ENCODE results near the gene NQO2. TPM values are rescaled to one million over a fixed set of nuclear protein-coding genes. Genes with fewer than 3 reads are reported as not detected.

Gene NQO2
- total and polyA plus RNA-seq, 2 of the 13 experiments (the other 11 are each of a cell fraction or from before 2014, with no cell fraction given): 32.2 to 56.5 TPM

DNA sequence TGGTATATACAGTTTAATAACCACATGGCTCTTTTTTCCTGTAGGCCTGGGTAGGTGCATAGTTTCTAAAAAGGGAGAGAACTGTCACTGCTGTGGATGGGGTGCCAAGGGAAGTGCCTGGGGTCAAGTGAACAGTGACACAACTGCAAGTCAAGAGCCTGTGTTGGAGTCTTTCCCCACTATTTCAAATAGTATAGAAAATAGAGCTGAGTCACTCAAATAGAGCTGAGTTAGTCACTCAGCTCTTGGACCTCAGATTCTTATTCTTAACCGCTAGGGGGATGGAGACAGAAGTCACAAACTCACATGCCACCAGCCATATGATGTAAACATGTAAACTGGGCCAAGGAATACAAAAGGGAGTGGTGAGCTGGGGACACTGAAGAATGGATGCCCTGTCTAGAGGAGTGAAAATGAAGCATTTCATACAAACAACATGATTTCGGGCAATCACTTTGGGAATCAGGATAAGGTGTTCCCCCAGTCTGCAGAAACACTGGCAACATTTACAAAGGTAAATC, 2.1 kb downstream of the NQO2 start (continued):
- TF ChIP-seq NCOR1 (IDR thresholded peaks at IDR 0.05; ENCODE audit: borderline replicate concordance, low read length): no peak
- no peak for TF ChIP-seq DRAP1 (CRISPR knock-in tag; IDR thresholded peaks at IDR 0.05)
- no peak for TF ChIP-seq CREBL2 (CRISPR knock-in tag; IDR thresholded peaks at IDR 0.05; ENCODE audit: borderline replicate concordance)
- no peak for TF ChIP-seq ZNF556 (CRISPR knock-in tag; IDR thresholded peaks at IDR 0.05; ENCODE audit: borderline replicate concordance)
- TF ChIP-seq ISL2 (CRISPR knock-in tag; IDR thresholded peaks at IDR 0.05): no peak
- no peak for TF ChIP-seq IKZF4 (CRISPR knock-in tag; IDR thresholded peaks at IDR 0.05; ENCODE audit: borderline replicate concordance, low read depth, not compliant biosample characterization)
- no peak for TF ChIP-seq BRCA1 (CRISPR knock-in tag; IDR thresholded peaks at IDR 0.05)
- no peak for TF ChIP-seq ATAD3A (CRISPR knock-in tag; IDR thresholded peaks at IDR 0.05)
- TF ChIP-seq TEF (CRISPR knock-in tag; IDR thresholded peaks at IDR 0.05): no peak
- no peak for TF ChIP-seq SKIL (CRISPR knock-in tag; IDR thresholded peaks at IDR 0.05; ENCODE audit: borderline replicate concordance)
- no peak for TF ChIP-seq ZNF660 (CRISPR knock-in tag; IDR thresholded peaks at IDR 0.05; ENCODE audit: borderline replicate concordance, low read depth)
- TF ChIP-seq SCMH1 (CRISPR knock-in tag; IDR thresholded peaks at IDR 0.05; ENCODE audit: borderline replicate concordance): no peak
- TF ChIP-seq, protein P1, sequence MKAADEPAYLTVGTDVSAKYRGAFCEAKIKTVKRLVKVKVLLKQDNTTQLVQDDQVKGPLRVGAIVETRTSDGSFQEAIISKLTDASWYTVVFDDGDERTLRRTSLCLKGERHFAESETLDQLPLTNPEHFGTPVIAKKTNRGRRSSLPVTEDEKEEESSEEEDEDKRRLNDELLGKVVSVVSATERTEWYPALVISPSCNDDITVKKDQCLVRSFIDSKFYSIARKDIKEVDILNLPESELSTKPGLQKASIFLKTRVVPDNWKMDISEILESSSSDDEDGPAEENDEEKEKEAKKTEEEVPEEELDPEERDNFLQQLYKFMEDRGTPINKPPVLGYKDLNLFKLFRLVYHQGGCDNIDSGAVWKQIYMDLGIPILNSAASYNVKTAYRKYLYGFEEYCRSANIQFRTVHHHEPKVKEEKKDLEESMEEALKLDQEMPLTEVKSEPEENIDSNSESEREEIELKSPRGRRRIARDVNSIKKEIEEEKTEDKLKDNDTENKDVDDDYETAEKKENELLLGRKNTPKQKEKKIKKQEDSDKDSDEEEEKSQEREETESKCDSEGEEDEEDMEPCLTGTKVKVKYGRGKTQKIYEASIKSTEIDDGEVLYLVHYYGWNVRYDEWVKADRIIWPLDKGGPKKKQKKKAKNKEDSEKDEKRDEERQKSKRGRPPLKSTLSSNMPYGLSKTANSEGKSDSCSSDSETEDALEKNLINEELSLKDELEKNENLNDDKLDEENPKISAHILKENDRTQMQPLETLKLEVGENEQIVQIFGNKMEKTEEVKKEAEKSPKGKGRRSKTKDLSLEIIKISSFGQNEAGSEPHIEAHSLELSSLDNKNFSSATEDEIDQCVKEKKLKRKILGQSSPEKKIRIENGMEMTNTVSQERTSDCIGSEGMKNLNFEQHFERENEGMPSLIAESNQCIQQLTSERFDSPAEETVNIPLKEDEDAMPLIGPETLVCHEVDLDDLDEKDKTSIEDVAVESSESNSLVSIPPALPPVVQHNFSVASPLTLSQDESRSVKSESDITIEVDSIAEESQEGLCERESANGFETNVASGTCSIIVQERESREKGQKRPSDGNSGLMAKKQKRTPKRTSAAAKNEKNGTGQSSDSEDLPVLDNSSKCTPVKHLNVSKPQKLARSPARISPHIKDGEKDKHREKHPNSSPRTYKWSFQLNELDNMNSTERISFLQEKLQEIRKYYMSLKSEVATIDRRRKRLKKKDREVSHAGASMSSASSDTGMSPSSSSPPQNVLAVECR (CRISPR knock-in tag; IDR thresholded peaks at IDR 0.05; ENCODE audit: borderline replicate concordance): peak; percentile 70
- no peak for TF ChIP-seq MEIS2 (CRISPR knock-in tag; IDR thresholded peaks at IDR 0.05)
- TF ChIP-seq ZNF615 (CRISPR knock-in tag; IDR thresholded peaks at IDR 0.05; ENCODE audit: borderline replicate concordance): no peak
- no peak for TF ChIP-seq PHF20 (CRISPR knock-in tag; IDR thresholded peaks at IDR 0.05)
- no peak for TF ChIP-seq ZFP36 (IDR thresholded peaks at IDR 0.05; ENCODE audit: borderline replicate concordance, low read depth, low read length, partially characterized antibody)
- peak; percentile 31 for TF ChIP-seq SKI (IDR thresholded peaks at IDR 0.05; ENCODE audit: partially characterized antibody)
- no peak for TF ChIP-seq CREB1 (IDR thresholded peaks at IDR 0.05)
- TF ChIP-seq CREB1 (CRISPR knock-in tag; IDR thresholded peaks at IDR 0.05): no peak
- no peak for TF ChIP-seq ZNF777 (CRISPR knock-in tag; IDR thresholded peaks at IDR 0.05)
- TF ChIP-seq CBFB (CRISPR knock-in tag; IDR thresholded peaks at IDR 0.05): no peak
- TF ChIP-seq MTF1 (CRISPR knock-in tag; IDR thresholded peaks at IDR 0.05): no peak
- TF ChIP-seq ZNF282 (IDR thresholded peaks at IDR 0.05; ENCODE audit: partially characterized antibody): no peak
